Measurements from ENCODE around the gene TRIP11. TPM values are rescaled to one million over a fixed set of nuclear protein-coding genes. Genes with fewer than 3 reads are reported as not detected.

Gene TRIP11
- total RNA-seq, 1 experiment from 2014 or later, result 37.3 TPM

DNA sequence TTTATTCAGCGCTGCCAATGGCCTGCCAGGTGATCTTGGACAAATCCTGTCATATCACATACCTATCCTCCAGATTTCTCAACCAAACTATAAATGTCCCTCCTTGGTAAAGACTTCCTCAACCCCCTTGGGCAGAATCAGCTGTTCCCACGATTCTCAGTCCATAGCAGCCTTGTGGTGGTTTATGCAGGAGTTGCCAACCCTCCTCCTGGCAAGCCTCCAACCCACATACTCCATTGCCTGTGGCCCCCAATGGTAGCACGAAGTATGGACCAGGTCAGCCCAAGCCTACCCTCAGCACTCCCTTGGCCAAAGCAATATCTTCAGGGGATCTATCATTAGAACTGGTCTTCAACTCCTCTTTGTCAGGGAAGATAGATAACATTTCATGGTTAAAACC is 119.3 kb downstream of the TRIP11 start:
- Histone ChIP-seq H3K9me3 (ENCODE audit: control insufficient read depth, insufficient read depth, low read depth, low read length) (no peaks in the 10 kb centered on the region), H3K27me3 (ENCODE audit: control insufficient read depth, insufficient read depth, low read length) (no peaks in the 10 kb centered on the region), H3K27ac (ENCODE audit: low read length) (no peak overlapping the region), H3K4me1 (ENCODE audit: control insufficient read depth, insufficient read depth, low read length) (no peaks in the 10 kb centered on the region), H3K36me3 (ENCODE audit: control insufficient read depth, insufficient read depth, low read length) (no peaks in the 10 kb centered on the region), H3K4me3 (ENCODE audit: low read depth in 2 of 2, low read length in 2 of 2) (no peak overlapping the region)
- DNase-seq (ENCODE audit: low read depth, low spot score) (no peak), ATAC-seq (no peak)
- ChIA-PET CTCF (no interaction called here), POLR2A (no interaction called here)
- TF ChIP-seq, protein P1, sequence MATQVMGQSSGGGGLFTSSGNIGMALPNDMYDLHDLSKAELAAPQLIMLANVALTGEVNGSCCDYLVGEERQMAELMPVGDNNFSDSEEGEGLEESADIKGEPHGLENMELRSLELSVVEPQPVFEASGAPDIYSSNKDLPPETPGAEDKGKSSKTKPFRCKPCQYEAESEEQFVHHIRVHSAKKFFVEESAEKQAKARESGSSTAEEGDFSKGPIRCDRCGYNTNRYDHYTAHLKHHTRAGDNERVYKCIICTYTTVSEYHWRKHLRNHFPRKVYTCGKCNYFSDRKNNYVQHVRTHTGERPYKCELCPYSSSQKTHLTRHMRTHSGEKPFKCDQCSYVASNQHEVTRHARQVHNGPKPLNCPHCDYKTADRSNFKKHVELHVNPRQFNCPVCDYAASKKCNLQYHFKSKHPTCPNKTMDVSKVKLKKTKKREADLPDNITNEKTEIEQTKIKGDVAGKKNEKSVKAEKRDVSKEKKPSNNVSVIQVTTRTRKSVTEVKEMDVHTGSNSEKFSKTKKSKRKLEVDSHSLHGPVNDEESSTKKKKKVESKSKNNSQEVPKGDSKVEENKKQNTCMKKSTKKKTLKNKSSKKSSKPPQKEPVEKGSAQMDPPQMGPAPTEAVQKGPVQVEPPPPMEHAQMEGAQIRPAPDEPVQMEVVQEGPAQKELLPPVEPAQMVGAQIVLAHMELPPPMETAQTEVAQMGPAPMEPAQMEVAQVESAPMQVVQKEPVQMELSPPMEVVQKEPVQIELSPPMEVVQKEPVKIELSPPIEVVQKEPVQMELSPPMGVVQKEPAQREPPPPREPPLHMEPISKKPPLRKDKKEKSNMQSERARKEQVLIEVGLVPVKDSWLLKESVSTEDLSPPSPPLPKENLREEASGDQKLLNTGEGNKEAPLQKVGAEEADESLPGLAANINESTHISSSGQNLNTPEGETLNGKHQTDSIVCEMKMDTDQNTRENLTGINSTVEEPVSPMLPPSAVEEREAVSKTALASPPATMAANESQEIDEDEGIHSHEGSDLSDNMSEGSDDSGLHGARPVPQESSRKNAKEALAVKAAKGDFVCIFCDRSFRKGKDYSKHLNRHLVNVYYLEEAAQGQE (IDR thresholded peaks at IDR 0.05; ENCODE audit: insufficient read depth in 1 of 2, low read depth in 2 of 2, low read length in 1 of 2), result no peak
- TF ChIP-seq, protein P2, sequence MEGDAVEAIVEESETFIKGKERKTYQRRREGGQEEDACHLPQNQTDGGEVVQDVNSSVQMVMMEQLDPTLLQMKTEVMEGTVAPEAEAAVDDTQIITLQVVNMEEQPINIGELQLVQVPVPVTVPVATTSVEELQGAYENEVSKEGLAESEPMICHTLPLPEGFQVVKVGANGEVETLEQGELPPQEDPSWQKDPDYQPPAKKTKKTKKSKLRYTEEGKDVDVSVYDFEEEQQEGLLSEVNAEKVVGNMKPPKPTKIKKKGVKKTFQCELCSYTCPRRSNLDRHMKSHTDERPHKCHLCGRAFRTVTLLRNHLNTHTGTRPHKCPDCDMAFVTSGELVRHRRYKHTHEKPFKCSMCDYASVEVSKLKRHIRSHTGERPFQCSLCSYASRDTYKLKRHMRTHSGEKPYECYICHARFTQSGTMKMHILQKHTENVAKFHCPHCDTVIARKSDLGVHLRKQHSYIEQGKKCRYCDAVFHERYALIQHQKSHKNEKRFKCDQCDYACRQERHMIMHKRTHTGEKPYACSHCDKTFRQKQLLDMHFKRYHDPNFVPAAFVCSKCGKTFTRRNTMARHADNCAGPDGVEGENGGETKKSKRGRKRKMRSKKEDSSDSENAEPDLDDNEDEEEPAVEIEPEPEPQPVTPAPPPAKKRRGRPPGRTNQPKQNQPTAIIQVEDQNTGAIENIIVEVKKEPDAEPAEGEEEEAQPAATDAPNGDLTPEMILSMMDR (IDR thresholded peaks at IDR 0.05), result no peak
- TF ChIP-seq TCF7L2 (IDR thresholded peaks at IDR 0.05; ENCODE audit: low read depth, low read length), result no peak
- TF ChIP-seq POLR2AphosphoS5 (IDR thresholded peaks at IDR 0.05; ENCODE audit: low read depth, low read length), result no peak
- no peak for TF ChIP-seq SIN3A (IDR thresholded peaks at IDR 0.05; ENCODE audit: borderline replicate concordance, insufficient read depth, low read depth, low read length)
- no TSS peak for BruUV-seq (replicated peaks)
- intact Hi-C loops (cut with micrococcal nuclease; ENCODE audit: unreplicated experiment) (no loop called here), in situ Hi-C loops (cut with HindIII; ENCODE audit: low pct_unique_long_range_greater_than_20kb, low sequenced_read_pairs) (no loop called here)

DNA sequence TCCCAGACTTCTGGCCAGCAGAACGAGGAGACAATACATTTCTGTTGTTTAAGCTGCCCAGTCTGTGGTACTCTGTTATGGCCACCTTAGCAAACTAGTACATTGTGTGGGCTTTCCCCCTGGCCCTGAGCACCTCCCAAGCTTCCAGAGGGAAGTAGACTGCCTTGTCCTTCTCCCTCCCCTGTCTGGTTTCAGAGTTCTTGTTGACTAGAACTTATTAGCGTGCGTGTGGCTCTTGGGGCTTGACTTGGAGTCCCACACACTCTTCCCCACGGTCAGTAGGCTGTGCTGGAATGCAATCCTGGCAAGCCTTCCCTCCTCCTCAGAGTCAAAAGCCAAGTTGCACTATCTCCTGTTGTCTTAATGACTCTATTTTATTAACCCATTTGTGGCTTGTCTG is 120.0 kb downstream of the TRIP11 start:
- H3K9me3 ChIP-seq (ENCODE audit: control insufficient read depth, insufficient read depth, low read depth, low read length), result no peaks in the 10 kb centered on the region
- intact Hi-C loops (cut with micrococcal nuclease; ENCODE audit: unreplicated experiment), result no loop called here
- ATAC-seq (no peak), DNase-seq (ENCODE audit: low read depth, low spot score) (no peak)
- in situ Hi-C loops (cut with HindIII; ENCODE audit: low pct_unique_long_range_greater_than_20kb, low sequenced_read_pairs), result no loop called here
- TF ChIP-seq, protein P1 (IDR thresholded peaks at IDR 0.05; ENCODE audit: insufficient read depth in 1 of 2, low read depth in 2 of 2, low read length in 1 of 2), result no peak
- TF ChIP-seq TCF7L2 (IDR thresholded peaks at IDR 0.05; ENCODE audit: low read depth, low read length), result no peak
- no peak for TF ChIP-seq POLR2AphosphoS5 (IDR thresholded peaks at IDR 0.05; ENCODE audit: low read depth, low read length)
- TF ChIP-seq, protein P2 (IDR thresholded peaks at IDR 0.05), result no peak
- no peak for TF ChIP-seq SIN3A (IDR thresholded peaks at IDR 0.05; ENCODE audit: borderline replicate concordance, insufficient read depth, low read depth, low read length)
- no peaks in the 10 kb centered on the region for H3K4me1 ChIP-seq (ENCODE audit: control insufficient read depth, insufficient read depth, low read length)
- POLR2A ChIA-PET, result no interaction called here
- H3K36me3 ChIP-seq (ENCODE audit: control insufficient read depth, insufficient read depth, low read length), result no peaks in the 10 kb centered on the region
- CTCF ChIA-PET, result no interaction called here
- H3K27ac ChIP-seq (ENCODE audit: low read length), result no peak overlapping the region
- H3K4me3 ChIP-seq (ENCODE audit: low read depth in 2 of 2, low read length in 2 of 2), result no peak overlapping the region
- no TSS peak for BruUV-seq (replicated peaks)
- no peaks in the 10 kb centered on the region for H3K27me3 ChIP-seq (ENCODE audit: control insufficient read depth, insufficient read depth, low read length)

All from Panc1 (cell line).